OCI-LY1 (cell line): Measurements from ENCODE around the gene PEX10.

ENCODE experiments used
- CTCF ChIP-seq: fragments of 200-600 bp; sonication (generic), shearing (Covaris generic); IDR thresholded peaks from 2 replicates; pipeline ENCODE4 v1.5.1; 2017; ENCODE audit warnings: mild to moderate bottlenecking, antibody characterized with exemption, low read length, moderate library complexity, mixed read lengths
- EZH2 ChIP-seq: fragments of 200-600 bp; sonication (generic), shearing (Covaris generic); IDR thresholded peaks from 2 replicates; pipeline ENCODE4 v1.8.0; 2017; ENCODE audit warnings: borderline replicate concordance, mixed run types, mild to moderate bottlenecking, antibody characterized with exemption, low read length, moderate library complexity, mixed read lengths

- TF ChIP-seq CTCF (no peak), EZH2 (no peak)
Measured at GRCh38 chr1:2354511-2355372, 57.6 kb downstream of the PEX10 start.
